Right lobe of liver (tissue), 6 donors: ENCODE results near the gene ZSCAN4. TPM values are rescaled to one million over a fixed set of nuclear protein-coding genes. Genes with fewer than 3 reads are reported as not detected.

ENCODE experiments used
- ATAC-seq, 4 donors: fragments of 200-7000 bp; cut with Tn5 transposase; one replicate each; pipeline ENCODE4 v1.9.1; 2020; ENCODE audit warnings: mild to moderate bottlenecking in 4 of 4, moderate library complexity in 4 of 4
- DNase-seq, 3 donors: peaks; one replicate each; pipeline ENCODE4 v3.0.0-alpha.2; 2020
- H3K27ac ChIP-seq, 3 donors: fragments of 200-600 bp; one replicate each; pipeline ENCODE4 v1.8.0; 2022
- H3K27me3 ChIP-seq, 2 donors: fragments of 200-600 bp; one replicate each; pipeline ENCODE4 v1.8.0; 2022
- H3K36me3 ChIP-seq, 4 donors: fragments of 200-600 bp; sonication (generic) in 1 of 4; one replicate each; pipeline versions ENCODE4 v1.5.1 to v1.8.0; 2017 to 2022; ENCODE audit warnings: control low read depth in 1 of 4
- H3K4me1 ChIP-seq, 4 donors: fragments of 200-600 bp; sonication (generic) in 1 of 4; one replicate each; pipeline versions ENCODE4 v1.5.1 to v1.8.0; 2017 to 2022; ENCODE audit warnings: control low read depth in 1 of 4
- H3K4me3 ChIP-seq, 3 donors: fragments of 200-600 bp; one replicate each; pipeline ENCODE4 v1.8.0; 2022
- H3K9me3 ChIP-seq, 4 donors: fragments of 200-600 bp; sonication (generic) in 1 of 4; one replicate each; pipeline versions ENCODE4 v1.5.1 to v1.8.0; 2017 to 2022; ENCODE audit warnings: control low read depth in 1 of 4
- POLR2A ChIP-seq: fragments of 450-650 bp; IDR thresholded peaks from one replicate; pipeline ENCODE4 v1.6.1; 2017; ENCODE audit warnings: antibody characterized with exemption, mild to moderate bottlenecking
- WGBS: methylation state at CpG from one replicate; pipeline ENCODE4 v1.1.6; 2018; ENCODE audit warnings: low coverage, low lambda C conversion rate; ENCODE audit not compliant: insufficient coverage; ENCODE audit errors: missing lambda C conversion rate; 5-methylcytosine and 5-hydroxymethylcytosine counted together
- intact Hi-C, 2 donors: fragments of 100-400 bp; cut with DNase I; formaldehyde crosslinking; loops; one replicate each; pipeline versions ENCODE4 v1.11.2 to v1.14.1; 2022
- total RNA-seq, 6 experiments: library from RNA; depleted of rRNA in 2 of 6; stranded (reverse); fragments of >200 nt in 2 of 6; fragmentation: NEBNext Ultra II Directional in 3 of 6; extraction: Animal tissue kit (Norgen Biotek cat#: 25700) in 3 of 6; gene quantifications; one replicate each; pipeline versions ENCODE4 v1.1.0 to v1.2.4, GENCODE V29; 2016 to 2023
- TF ChIP-seq, protein P1 (sequence below), 4 donors: fragments of 200-600 bp in 3 of 4; fragments of 450-650 bp in 1 of 4; IDR thresholded peaks; one replicate each; pipeline versions ENCODE4 v1.5.1 to v1.8.0; 2016 to 2022; ENCODE audit warnings: antibody characterized with exemption in 4 of 4, mild to moderate bottlenecking in 2 of 4
- donor health status: DM: no; HTN: yes; CAD: no.
- donor health status: DM: no; HTN: no; CAD: no.
- donor health status: DM: no; HTN: no; CAD: no.
- donor health status: DM: no; HTN: yes; CAD: no.
- donor health status: DM: no; HTN: yes; CAD: no.

Gene ZSCAN4
- total RNA-seq, 6 experiments from 2014 or later, result not detected

- Histone ChIP-seq H3K4me1 (no peaks in the 10 kb centered on the region), H3K9me3 (peaks cover 0 to 4% (median 0%) of the 10 kb centered on the region in 4 donors), H3K27ac (no peak overlapping the region), H3K27me3 (no peaks in the 10 kb centered on the region), H3K36me3 (no peaks in the 10 kb centered on the region), H3K4me3 (no peak overlapping the region)
- TF ChIP-seq, protein P1, sequence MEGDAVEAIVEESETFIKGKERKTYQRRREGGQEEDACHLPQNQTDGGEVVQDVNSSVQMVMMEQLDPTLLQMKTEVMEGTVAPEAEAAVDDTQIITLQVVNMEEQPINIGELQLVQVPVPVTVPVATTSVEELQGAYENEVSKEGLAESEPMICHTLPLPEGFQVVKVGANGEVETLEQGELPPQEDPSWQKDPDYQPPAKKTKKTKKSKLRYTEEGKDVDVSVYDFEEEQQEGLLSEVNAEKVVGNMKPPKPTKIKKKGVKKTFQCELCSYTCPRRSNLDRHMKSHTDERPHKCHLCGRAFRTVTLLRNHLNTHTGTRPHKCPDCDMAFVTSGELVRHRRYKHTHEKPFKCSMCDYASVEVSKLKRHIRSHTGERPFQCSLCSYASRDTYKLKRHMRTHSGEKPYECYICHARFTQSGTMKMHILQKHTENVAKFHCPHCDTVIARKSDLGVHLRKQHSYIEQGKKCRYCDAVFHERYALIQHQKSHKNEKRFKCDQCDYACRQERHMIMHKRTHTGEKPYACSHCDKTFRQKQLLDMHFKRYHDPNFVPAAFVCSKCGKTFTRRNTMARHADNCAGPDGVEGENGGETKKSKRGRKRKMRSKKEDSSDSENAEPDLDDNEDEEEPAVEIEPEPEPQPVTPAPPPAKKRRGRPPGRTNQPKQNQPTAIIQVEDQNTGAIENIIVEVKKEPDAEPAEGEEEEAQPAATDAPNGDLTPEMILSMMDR (IDR thresholded peaks at IDR 0.05), result no peak
- no peak for TF ChIP-seq POLR2A
- ATAC-seq (no peak), DNase-seq (no peak)
- WGBS, result 73% methylated on average over 4 of the region's 4 CpGs
- intact Hi-C loops, result no loop called here
Observed at GRCh38 chr19:57672466-57672865, 3.7 kb downstream of the ZSCAN4 start.

- TF ChIP-seq POLR2A, result no peak
- TF ChIP-seq, protein P1 (IDR thresholded peaks at IDR 0.05), result no peak
- Histone ChIP-seq H3K9me3 (peaks cover 0 to 4% (median 0%) of the 10 kb centered on the region in 4 donors), H3K36me3 (no peaks in the 10 kb centered on the region), H3K27me3 (no peaks in the 10 kb centered on the region), H3K27ac (no peak overlapping the region), H3K4me3 (no peak overlapping the region), H3K4me1 (no peaks in the 10 kb centered on the region)
- ATAC-seq, result no peak
- intact Hi-C loops, result no loop called here
- WGBS, result 50% methylated on average over 2 of the region's 2 CpGs
- DNase-seq, result no peak
Observed at GRCh38 chr19:57675881-57676280, 7.1 kb downstream of the ZSCAN4 start.

- DNase-seq, result no peak
- Histone ChIP-seq H3K9me3 (peaks cover 3 to 19% (median 11%) of the 10 kb centered on the region in 4 donors), H3K4me3 (peak overlapping the region; percentile 89 to 91 (median 91)), H3K27me3 (no peaks in the 10 kb centered on the region), H3K36me3 (peaks cover 0 to 15% (median 3%) of the 10 kb centered on the region in 4 donors), H3K27ac (no peak overlapping the region), H3K4me1 (peaks cover 0 to 9% (median 2%) of the 10 kb centered on the region in 4 donors)
- no peak for ATAC-seq
- intact Hi-C loops, result no loop called here
- 3% methylated on average over 8 of the region's 19 CpGs for WGBS
- TF ChIP-seq, protein P1 (IDR thresholded peaks at IDR 0.05), result no peak
- TF ChIP-seq POLR2A, result no peak
Observed at GRCh38 chr19:57682226-57682766, 13.6 kb downstream of the ZSCAN4 start.

DNA sequence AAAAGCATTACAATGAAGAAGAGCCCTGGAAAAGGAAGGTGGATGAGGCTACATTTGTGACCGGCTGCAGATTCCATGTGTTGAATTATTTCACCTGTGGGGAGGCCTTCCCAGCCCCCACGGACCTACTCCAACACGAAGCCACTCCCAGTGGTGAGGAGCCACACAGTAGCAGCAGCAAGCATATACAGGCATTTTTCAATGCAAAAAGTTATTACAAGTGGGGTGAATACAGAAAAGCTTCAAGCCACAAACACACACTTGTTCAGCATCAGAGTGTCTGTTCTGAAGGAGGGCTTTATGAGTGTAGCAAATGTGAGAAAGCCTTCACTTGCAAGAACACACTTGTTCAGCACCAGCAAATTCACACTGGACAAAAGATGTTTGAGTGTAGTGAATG is 18.0 kb downstream of the ZSCAN4 start:
- no peak for TF ChIP-seq POLR2A
- TF ChIP-seq, protein P1 (IDR thresholded peaks at IDR 0.05), result no peak
- no peak for DNase-seq
- no peak for ATAC-seq
- Histone ChIP-seq H3K4me1 (peaks cover 0 to 9% (median 2%) of the 10 kb centered on the region in 4 donors), H3K36me3 (peaks cover 0 to 16% (median 3%) of the 10 kb centered on the region in 4 donors), H3K27ac (no peak overlapping the region), H3K4me3 (no peak overlapping the region), H3K9me3 (peaks cover 9 to 53% (median 29%) of the 10 kb centered on the region in 4 donors), H3K27me3 (no peaks in the 10 kb centered on the region)
- intact Hi-C loops, result no loop called here
- WGBS, result 100% methylated on average over 2 of the region's 3 CpGs
